Glutamatergic neuron (in vitro differentiated cells): ENCODE results near the gene TTK. TPM values are rescaled to one million over a fixed set of nuclear protein-coding genes. Genes with fewer than 3 reads are reported as not detected.

Source experiments
- DNase-seq: peaks from one replicate; pipeline ENCODE4 v3.0.0; 2022
- H3K27ac Mint-ChIP-seq: one replicate; pipeline ENCODE4 v1.8.0; 2020; ENCODE audit warnings: mild to moderate bottlenecking, mixed read lengths, inconsistent platforms; ENCODE audit not compliant: unreplicated experiment
- H3K27me3 Mint-ChIP-seq: one replicate; pipeline ENCODE4 v1.8.0; 2020; ENCODE audit warnings: mild to moderate bottlenecking, moderate library complexity, mixed read lengths, inconsistent platforms; ENCODE audit not compliant: unreplicated experiment
- H3K36me3 Mint-ChIP-seq: one replicate; pipeline ENCODE4 v1.8.0; 2020; ENCODE audit warnings: mild to moderate bottlenecking, mixed read lengths, inconsistent platforms; ENCODE audit not compliant: unreplicated experiment
- H3K4me1 Mint-ChIP-seq: one replicate; pipeline ENCODE4 v1.8.0; 2020; ENCODE audit warnings: mild to moderate bottlenecking, low read depth, mixed read lengths, inconsistent platforms; ENCODE audit not compliant: unreplicated experiment
- H3K4me3 Mint-ChIP-seq: one replicate; pipeline ENCODE4 v1.8.0; 2020; ENCODE audit warnings: mild to moderate bottlenecking, mixed read lengths, inconsistent platforms; ENCODE audit not compliant: unreplicated experiment
- H3K9me3 Mint-ChIP-seq: one replicate; pipeline ENCODE4 v1.8.0; 2020; ENCODE audit warnings: mild to moderate bottlenecking, moderate library complexity, mixed read lengths, inconsistent platforms; ENCODE audit not compliant: unreplicated experiment
- CTCF ChIP-seq: fragments of 200-600 bp; sonication (generic); IDR thresholded peaks from one replicate; pipeline ENCODE4 v1.5.0; 2021; ENCODE audit not compliant: partially characterized antibody, unreplicated experiment
- total RNA-seq: library from RNA; stranded (reverse); fragmentation: NEBNext Ultra II Directional; extraction: Animal tissue kit (Norgen Biotek cat#: 25700); gene quantifications from one replicate; pipeline ENCODE4 v1.2.1, GENCODE V29; 2021; ENCODE audit not compliant: unreplicated experiment

The TTK gene
- total RNA-seq, 1 donor from 2014 or later = 6.3 TPM

GRCh38 chr6:80005406-80005805 is 957 bp downstream of the TTK start:
- Mint-ChIP-seq H3K27ac (no peak overlapping the region), H3K4me1 (peaks cover 8% of the 10 kb centered on the region), H3K27me3 (no peaks in the 10 kb centered on the region), H3K9me3 (no peaks in the 10 kb centered on the region), H3K36me3 (no peaks in the 10 kb centered on the region), H3K4me3 (peak overlapping the region; percentile 91)
- no peak for TF ChIP-seq CTCF
- DNase-seq = no peak

- H3K4me3 Mint-ChIP-seq = no peak overlapping the region
- no peak for DNase-seq
- H3K36me3 Mint-ChIP-seq = no peaks in the 10 kb centered on the region
- TF ChIP-seq CTCF = no peak
- no peaks in the 10 kb centered on the region for H3K9me3 Mint-ChIP-seq
- peaks cover 8% of the 10 kb centered on the region for H3K4me1 Mint-ChIP-seq
- H3K27ac Mint-ChIP-seq = no peak overlapping the region
- H3K27me3 Mint-ChIP-seq = no peaks in the 10 kb centered on the region
Measured at GRCh38 chr6:80006541-80006940, 2.1 kb downstream of the TTK start.

- no peaks in the 10 kb centered on the region for H3K9me3 Mint-ChIP-seq
- no peak for TF ChIP-seq CTCF
- H3K36me3 Mint-ChIP-seq = no peaks in the 10 kb centered on the region
- DNase-seq = no peak
- no peak overlapping the region for H3K4me3 Mint-ChIP-seq
- no peaks in the 10 kb centered on the region for H3K27me3 Mint-ChIP-seq
- H3K27ac Mint-ChIP-seq = no peak overlapping the region
- peaks cover 3% of the 10 kb centered on the region for H3K4me1 Mint-ChIP-seq
Measured at GRCh38 chr6:80009531-80009930, 5.1 kb downstream of the TTK start.

- no peak for TF ChIP-seq CTCF
- Mint-ChIP-seq H3K36me3 (no peaks in the 10 kb centered on the region), H3K27ac (no peak overlapping the region), H3K4me1 (no peaks in the 10 kb centered on the region), H3K27me3 (no peaks in the 10 kb centered on the region), H3K4me3 (no peak overlapping the region), H3K9me3 (no peaks in the 10 kb centered on the region)
- no peak for DNase-seq
Measured at GRCh38 chr6:80010288-80010687, 5.8 kb downstream of the TTK start.

- Mint-ChIP-seq H3K36me3 (no peaks in the 10 kb centered on the region), H3K9me3 (no peaks in the 10 kb centered on the region), H3K4me3 (no peak overlapping the region), H3K27me3 (no peaks in the 10 kb centered on the region), H3K4me1 (peaks cover 5% of the 10 kb centered on the region), H3K27ac (no peak overlapping the region)
- no peak for TF ChIP-seq CTCF
- DNase-seq = no peak
Measured at GRCh38 chr6:80015839-80016435, 11.5 kb downstream of the TTK start.
